HepG2 (cell line): ENCODE results near the gene EEF1A1. TPM values are rescaled to one million over a fixed set of nuclear protein-coding genes. Genes with fewer than 3 reads are reported as not detected.

Source experiments
- AGO2 ChIP-seq: fragments of 200-400 bp; formaldehyde crosslinking; optimal IDR thresholded peaks from 2 replicates; pipeline ENCODE3; 2017; ENCODE audit warnings: mild to moderate bottlenecking, low read depth, low read length, moderate library complexity
- DMTF1 ChIP-seq: sonication (generic); formaldehyde crosslinking; IDR thresholded peaks from 2 replicates; pipeline ENCODE4 v1.4.0; 2020; ENCODE audit warnings: mild to moderate bottlenecking, missing genetic modification reagents
- FOXK2 ChIP-seq: fragments of 450-650 bp; IDR thresholded peaks from 2 replicates; pipeline ENCODE4 v1.6.1; 2016
- GATAD2A ChIP-seq: IDR thresholded peaks from 2 replicates; pipeline ENCODE4 v1.6.1; 2016
- KIAA2018 ChIP-seq: sonication (generic); formaldehyde crosslinking; IDR thresholded peaks from 2 replicates; pipeline ENCODE4 v1.5.0; 2020; ENCODE audit warnings: mild to moderate bottlenecking, missing genetic modification reagents, borderline replicate concordance
- MAFK ChIP-seq, 2 experiments: IDR thresholded peaks in 1 of 2; conservative IDR thresholded peaks in 1 of 2; 2 replicates each; pipeline ENCODE4 v1.6.1; 2011; ENCODE audit warnings: improper control_type of control experiment in 2 of 2, low read length in 2 of 2
- PHF8 ChIP-seq: sonication (generic); formaldehyde crosslinking; IDR thresholded peaks from 2 replicates; pipeline ENCODE4 v1.5.0; 2020; ENCODE audit warnings: missing genetic modification reagents
- ZNF362 ChIP-seq: sonication (generic); formaldehyde crosslinking; IDR thresholded peaks from 2 replicates; pipeline ENCODE4 v1.4.0; 2020; ENCODE audit warnings: missing genetic modification reagents, mild to moderate bottlenecking, borderline replicate concordance
- ZNF367 ChIP-seq: sonication (generic); formaldehyde crosslinking; IDR thresholded peaks from 2 replicates; pipeline ENCODE4 v1.4.0; 2020; ENCODE audit warnings: missing genetic modification reagents, borderline replicate concordance
- ZNF512B ChIP-seq: sonication (generic); formaldehyde crosslinking; IDR thresholded peaks from 2 replicates; pipeline ENCODE4 v1.5.1; 2020; ENCODE audit warnings: missing genetic modification reagents, mild to moderate bottlenecking, borderline replicate concordance
- ZNF737 ChIP-seq: sonication (generic); formaldehyde crosslinking; IDR thresholded peaks from 2 replicates; pipeline ENCODE4 v1.5.0; 2020; ENCODE audit warnings: missing genetic modification reagents, mild to moderate bottlenecking, borderline replicate concordance
- polyA plus RNA-seq, 8 experiments: library from polyadenylated mRNA; depleted of rRNA in 3 of 8; stranded (reverse) in 7 of 8; unstranded in 1 of 8; fragments of >200 nt; fragmentation: Illumina TruSeq in 4 of 8; extraction: Trizol in 4 of 8; gene quantifications; 2 replicates each; pipeline versions ENCODE4 v1.2.1 to v1.2.3, GENCODE V29; 2011 to 2016; ENCODE audit warnings: low read depth in 4 of 8, missing spikeins in 1 of 8, mixed read lengths in 1 of 8; ENCODE audit not compliant: insufficient read depth in 1 of 8
- total RNA-seq, 5 experiments: library from RNA; depleted of rRNA; stranded (reverse); fragments of >200 nt; fragmentation: Illumina TruSeq; extraction: Trizol; gene quantifications; 2 replicates each; pipeline ENCODE4 v1.2.3, GENCODE V29; 2016; ENCODE audit warnings: low read depth in 1 of 5
- TF ChIP-seq, protein P1 (sequence below): IDR thresholded peaks from 2 replicates; pipeline ENCODE4 v1.6.1; 2016; ENCODE audit warnings: mild to moderate bottlenecking

Gene EEF1A1
- total and polyA plus RNA-seq, 2 of the 13 experiments (the other 11 are each of a cell fraction or from before 2014, with no cell fraction given), result 13,726 to 17,172 TPM

GRCh38 chr6:73523434-73524123 lies 2.7 kb upstream of the EEF1A1 start (continued):
- TF ChIP-seq, protein P1, sequence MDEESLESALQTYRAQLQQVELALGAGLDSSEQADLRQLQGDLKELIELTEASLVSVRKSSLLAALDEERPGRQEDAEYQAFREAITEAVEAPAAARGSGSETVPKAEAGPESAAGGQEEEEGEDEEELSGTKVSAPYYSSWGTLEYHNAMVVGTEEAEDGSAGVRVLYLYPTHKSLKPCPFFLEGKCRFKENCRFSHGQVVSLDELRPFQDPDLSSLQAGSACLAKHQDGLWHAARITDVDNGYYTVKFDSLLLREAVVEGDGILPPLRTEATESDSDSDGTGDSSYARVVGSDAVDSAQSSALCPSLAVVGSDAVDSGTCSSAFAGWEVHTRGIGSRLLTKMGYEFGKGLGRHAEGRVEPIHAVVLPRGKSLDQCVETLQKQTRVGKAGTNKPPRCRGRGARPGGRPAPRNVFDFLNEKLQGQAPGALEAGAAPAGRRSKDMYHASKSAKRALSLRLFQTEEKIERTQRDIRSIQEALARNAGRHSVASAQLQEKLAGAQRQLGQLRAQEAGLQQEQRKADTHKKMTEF, result peak; percentile 78
- no peak for TF ChIP-seq KIAA2018
- TF ChIP-seq ZNF737 (CRISPR knock-in tag), result no peak; the same call in 1 of the 2 replicates
- peak; percentile 91 for TF ChIP-seq AGO2
- no peak for TF ChIP-seq DMTF1 (CRISPR knock-in tag)
- TF ChIP-seq FOXK2, result no peak
- TF ChIP-seq ZNF512B, result no peak
- peak; percentile 76 for TF ChIP-seq PHF8 (CRISPR knock-in tag)
- peak; percentile 38; the same call in 1 of the 2 replicates for TF ChIP-seq ZNF362 (CRISPR knock-in tag)
- TF ChIP-seq MAFK (conservative IDR thresholded peaks at IDR 0.05 in 1 of 2, IDR thresholded peaks at IDR 0.05 in 1 of 2; ENCODE audit: low read length in 2 of 2), result no peak
- TF ChIP-seq GATAD2A (CRISPR knock-in tag), result 0 out of 2 replicates have a peak, but pooled peaks have one; percentile 18
- no peak for TF ChIP-seq ZNF367 (CRISPR knock-in tag)
